Fibroblast of mammary gland (primary cell): Measurements from ENCODE around the gene OR6C6.

Experiments
- DNase-seq: peaks from one replicate; pipeline ENCODE4 v3.0.0-alpha.2; 2010; ENCODE audit warnings: low read depth
- H3K4me3 ChIP-seq: 2 replicates; pipeline ENCODE4 v1.5.1; 2011; ENCODE audit warnings: low read depth, mild to moderate bottlenecking, low read length, moderate library complexity; ENCODE audit not compliant: control insufficient read depth
- CTCF ChIP-seq: conservative IDR thresholded peaks from 2 replicates; pipeline ENCODE4 v1.5.1; 2011; ENCODE audit warnings: low read depth, low read length, inconsistent platforms; ENCODE audit not compliant: control insufficient read depth, insufficient read depth

OR6C6 gene

GRCh38 chr12:55280991-55281390 is 15.4 kb downstream of the OR6C6 start:
- no peak for DNase-seq
- no peak overlapping the region for H3K4me3 ChIP-seq
- TF ChIP-seq CTCF = no peak

- H3K4me3 ChIP-seq = no peak overlapping the region
- no peak for DNase-seq
- no peak for TF ChIP-seq CTCF
These were observed 38.1 kb downstream of the OR6C6 start for GRCh38 chr12:55258303-55258702.

- no peak for DNase-seq
- no peak for TF ChIP-seq CTCF
- H3K4me3 ChIP-seq = no peak overlapping the region
These were observed 39.5 kb downstream of the OR6C6 start for GRCh38 chr12:55256831-55257230.

GRCh38 chr12:55253281-55253680 is 43.1 kb downstream of the OR6C6 start:
- DNase-seq = no peak
- no peak for TF ChIP-seq CTCF
- H3K4me3 ChIP-seq = no peak overlapping the region

GRCh38 chr12:55250944-55251343 is 45.4 kb downstream of the OR6C6 start:
- H3K4me3 ChIP-seq = no peak overlapping the region
- no peak for TF ChIP-seq CTCF
- DNase-seq = no peak

GRCh38 chr12:55246159-55246558 is 50.2 kb downstream of the OR6C6 start:
- DNase-seq = no peak
- H3K4me3 ChIP-seq = no peak overlapping the region
- no peak for TF ChIP-seq CTCF

GRCh38 chr12:55244309-55244708 is 52.1 kb downstream of the OR6C6 start, which contains the start of gene OR6C74:
Gene OR6C74 (plus strand): TSS chr12:55244609. CDS start chr12:55247288, 2,679 bp downstream.
- no peak for TF ChIP-seq CTCF
- no peak within 1 kb of the TSS for H3K4me3 ChIP-seq
- DNase-seq = no peak
